ENCODE measurements around the gene UBE2M. TPM values are rescaled to one million over a fixed set of nuclear protein-coding genes. Genes with fewer than 3 reads are reported as not detected.

Gene UBE2M
- total RNA-seq, 1 experiment from 2014 or later, result 127 TPM

DNA sequence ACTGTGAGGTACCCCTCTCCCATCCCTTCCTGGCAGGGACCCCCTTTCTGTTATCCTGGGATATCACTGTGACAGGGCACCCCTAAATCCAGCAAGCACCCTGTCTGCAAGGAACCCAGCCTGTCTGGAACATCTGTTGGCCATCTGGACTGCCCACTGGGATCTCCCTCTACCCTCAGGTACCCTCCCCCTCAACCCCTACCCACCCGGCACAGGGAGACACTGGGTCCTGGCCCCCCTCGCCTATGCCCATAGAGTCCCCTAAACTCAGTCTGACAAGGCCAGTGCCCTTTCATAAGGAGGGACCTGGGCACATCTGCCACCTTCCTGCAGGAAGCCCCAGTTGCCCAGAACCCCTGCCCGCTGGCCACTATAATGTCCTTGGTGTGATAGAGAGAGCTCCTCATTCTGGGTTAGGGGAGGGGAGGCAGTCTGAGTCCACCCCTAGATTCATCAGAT, 43.8 kb downstream of the UBE2M start:
- peak overlapping the region; percentile 72 to 93 (median 90); a peak in 6 of 7 replicates for H3K27ac Mint-ChIP-seq
- H3K9ac ChIP-seq (ENCODE audit: extremely low read depth, insufficient read length, low read length), result peak overlapping the region; percentile 47

More for the DNA sequence above, 43.8 kb downstream of the UBE2M start:
- Histone ChIP-seq H3K4me2 (ENCODE audit: insufficient read depth, insufficient read length, low read length) (peak overlapping the region; percentile 61), H2BK120ac (ENCODE audit: low read depth, low read length, poor library complexity, severe bottlenecking) (no peak overlapping the region), H4K20me1 (ENCODE audit: control insufficient read depth, insufficient read depth, insufficient read length) (no peaks in the 10 kb centered on the region), H2AFZ (ENCODE audit: low read length) (no peak overlapping the region), H3K27me3 (ENCODE audit: insufficient read depth, low read length) (no peaks in the 10 kb centered on the region), H3K56ac (ENCODE audit: insufficient read length, low read depth, low read length) (no peak overlapping the region), H3K79me2 (ENCODE audit: insufficient read depth, low read length) (peaks cover 2% of the 10 kb centered on the region; the same call in 1 of the 2 replicates), H3K79me1 (ENCODE audit: insufficient read depth, low read depth, low read length, poor library complexity, severe bottlenecking) (no peaks in the 10 kb centered on the region), H3K14ac (ENCODE audit: insufficient read depth, low read length) (peak overlapping the region; percentile 28; the same call in 1 of the 2 replicates), H3K27ac (ENCODE audit: insufficient read length, low read depth, low read length) (no peak overlapping the region), H3K18ac (ENCODE audit: insufficient read length, low read depth, low read length) (no peak overlapping the region), H3K23me2 (ENCODE audit: insufficient read length, low read depth, low read length, poor library complexity, severe bottlenecking) (peaks cover 16% of the 10 kb centered on the region), H4K8ac (replicated peaks; ENCODE audit: insufficient read length, low read depth, low read length) (no peak overlapping the region), H2BK5ac (ENCODE audit: insufficient read length, low read length) (no peak overlapping the region), H4K5ac (ENCODE audit: insufficient read length, low read depth, low read length) (no peak overlapping the region), H2AK5ac (ENCODE audit: insufficient read length, low read length) (no peak overlapping the region), H3K4me1 (ENCODE audit: insufficient read depth, low read length) (no peaks in the 10 kb centered on the region; the same call in 1 of the 2 replicates), H3K4ac (ENCODE audit: low read depth, low read length) (no peak overlapping the region), H2BK15ac (ENCODE audit: low read depth, low read length) (no peak overlapping the region), H2BK12ac (ENCODE audit: insufficient read length, low read depth, low read length) (no peak overlapping the region), H4K91ac (ENCODE audit: insufficient read length, low read depth, low read length) (no peak overlapping the region), H3K9me3 (ENCODE audit: control insufficient read depth, low read depth, low read length) (no peaks in the 10 kb centered on the region), H3T11ph (ENCODE audit: low read length) (no peak overlapping the region), H2BK20ac (ENCODE audit: low read depth, low read length, poor library complexity, severe bottlenecking) (no peak overlapping the region), H3K23ac (ENCODE audit: insufficient read length, low read depth, low read length) (no peak overlapping the region)
- WGBS (ENCODE audit: extremely low coverage, insufficient read length, low lambda C conversion rate), result no CpG with 5 or more reads among the region's 3 CpGs
- TF ChIP-seq, protein P1, sequence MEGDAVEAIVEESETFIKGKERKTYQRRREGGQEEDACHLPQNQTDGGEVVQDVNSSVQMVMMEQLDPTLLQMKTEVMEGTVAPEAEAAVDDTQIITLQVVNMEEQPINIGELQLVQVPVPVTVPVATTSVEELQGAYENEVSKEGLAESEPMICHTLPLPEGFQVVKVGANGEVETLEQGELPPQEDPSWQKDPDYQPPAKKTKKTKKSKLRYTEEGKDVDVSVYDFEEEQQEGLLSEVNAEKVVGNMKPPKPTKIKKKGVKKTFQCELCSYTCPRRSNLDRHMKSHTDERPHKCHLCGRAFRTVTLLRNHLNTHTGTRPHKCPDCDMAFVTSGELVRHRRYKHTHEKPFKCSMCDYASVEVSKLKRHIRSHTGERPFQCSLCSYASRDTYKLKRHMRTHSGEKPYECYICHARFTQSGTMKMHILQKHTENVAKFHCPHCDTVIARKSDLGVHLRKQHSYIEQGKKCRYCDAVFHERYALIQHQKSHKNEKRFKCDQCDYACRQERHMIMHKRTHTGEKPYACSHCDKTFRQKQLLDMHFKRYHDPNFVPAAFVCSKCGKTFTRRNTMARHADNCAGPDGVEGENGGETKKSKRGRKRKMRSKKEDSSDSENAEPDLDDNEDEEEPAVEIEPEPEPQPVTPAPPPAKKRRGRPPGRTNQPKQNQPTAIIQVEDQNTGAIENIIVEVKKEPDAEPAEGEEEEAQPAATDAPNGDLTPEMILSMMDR (conservative IDR thresholded peaks at IDR 0.05), result no peak
- Mint-ChIP-seq H3K27me3 (ENCODE audit: low read depth) (peaks cover 3% of the 10 kb centered on the region), H3K4me3 (peak overlapping the region; percentile 70 to 85), H3K9me3 (no peaks in the 10 kb centered on the region), H3K4me1 (peaks cover 28 to 31% of the 10 kb centered on the region in 2 experiments), H3K36me3 (ENCODE audit: insufficient read depth in 1 of 3, low read depth in 3 of 3) (peaks cover 9 to 19% (median 13%) of the 10 kb centered on the region in 3 experiments; a peak in 6 of 7 replicates)
- no peak for DNase-seq

All from H9 (cell line).